Measurements from ENCODE around the gene TMEFF1.
"Not testable (repeated sequence)": the region's sequence is repeated elsewhere in the genome, so short reads cannot be mapped to it uniquely, and the experiment has no call there.

The TMEFF1 gene

DNA sequence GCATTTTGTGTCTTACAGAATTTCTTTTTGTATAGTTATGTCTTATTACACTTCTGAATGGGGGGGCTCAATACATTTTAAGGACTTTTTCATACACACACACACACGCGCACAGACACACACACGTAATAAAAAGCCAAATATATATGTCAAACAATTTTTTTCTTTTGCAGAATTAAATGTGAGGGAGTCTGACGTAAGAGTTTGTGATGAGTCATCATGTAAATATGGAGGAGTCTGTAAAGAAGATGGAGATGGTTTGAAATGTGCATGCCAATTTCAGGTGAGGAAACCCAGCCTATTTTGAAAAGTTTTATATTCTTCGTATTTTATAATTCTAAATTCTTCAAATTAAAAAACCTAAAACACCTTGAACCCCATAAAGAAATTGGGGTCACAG, 25.6 kb downstream of the TMEFF1 start:
- DNase-seq = no peak

DNA sequence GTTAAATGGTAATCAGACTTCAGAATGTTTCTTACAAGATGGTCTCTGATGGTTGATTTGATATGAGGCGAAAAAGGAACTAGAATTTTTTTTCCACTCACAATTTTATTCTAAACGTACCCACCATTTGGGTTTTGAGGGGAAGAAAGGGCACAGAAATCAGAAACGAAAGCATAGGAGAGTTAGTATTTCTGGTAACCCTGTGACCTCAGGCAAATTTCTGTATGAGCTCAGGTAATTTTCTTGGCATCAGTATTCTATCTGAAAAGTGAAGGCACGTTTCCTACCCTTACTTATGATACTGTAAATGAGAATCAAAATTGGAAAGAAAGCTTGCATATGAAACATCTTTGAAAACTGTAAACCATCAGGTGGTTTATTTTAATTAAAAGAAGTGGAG, 26.5 kb downstream of the TMEFF1 start:
- DNase-seq = no peak

DNA sequence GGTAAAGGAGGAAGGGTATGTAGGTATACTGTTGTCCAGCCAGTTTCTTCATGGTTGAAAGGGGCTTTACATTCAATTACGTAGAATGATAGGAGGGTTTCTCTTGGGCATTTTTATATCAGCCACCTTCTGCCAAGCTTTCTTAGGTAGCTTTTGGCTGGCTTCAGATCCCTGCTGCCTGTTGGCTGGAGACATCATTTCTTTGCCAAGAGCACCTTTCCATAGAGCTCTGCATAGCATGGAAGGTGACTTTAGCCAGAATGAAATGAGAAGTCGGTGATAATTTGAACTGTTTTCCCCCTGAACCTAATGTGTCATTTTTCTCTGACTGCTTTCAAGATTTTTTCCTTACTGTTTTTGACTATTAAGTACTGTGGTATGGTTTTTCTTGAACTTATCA, 26.9 kb downstream of the TMEFF1 start:
- DNase-seq = no peak

DNA sequence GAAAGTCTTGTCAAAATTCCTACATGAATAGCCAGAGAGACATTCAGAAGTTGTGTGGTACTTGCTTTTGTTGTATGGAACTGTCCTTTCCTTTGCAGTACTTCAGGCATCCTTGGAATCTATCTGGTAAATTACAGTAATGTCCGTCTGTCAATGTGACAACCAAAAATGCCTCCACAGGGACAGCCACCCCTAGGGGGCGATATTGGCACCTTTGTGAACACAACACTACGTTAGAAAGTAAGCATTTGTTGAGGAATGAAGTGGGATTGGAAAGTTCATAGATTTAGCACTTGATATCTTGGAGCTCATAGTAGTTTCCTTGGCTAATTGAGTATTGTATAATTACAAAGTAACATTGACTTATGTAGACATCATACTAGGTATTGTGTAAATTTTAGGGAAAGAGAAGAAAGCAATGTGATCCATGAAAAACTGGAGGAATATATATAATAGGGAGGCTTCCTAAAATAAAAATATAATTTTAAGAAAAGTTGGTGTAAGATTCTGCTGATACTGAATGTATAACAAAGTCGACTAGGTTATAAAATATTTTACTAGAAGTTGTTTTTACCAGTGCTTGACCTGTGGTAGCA, 32.7 kb downstream of the TMEFF1 start:
- DNase-seq = no peak

DNA sequence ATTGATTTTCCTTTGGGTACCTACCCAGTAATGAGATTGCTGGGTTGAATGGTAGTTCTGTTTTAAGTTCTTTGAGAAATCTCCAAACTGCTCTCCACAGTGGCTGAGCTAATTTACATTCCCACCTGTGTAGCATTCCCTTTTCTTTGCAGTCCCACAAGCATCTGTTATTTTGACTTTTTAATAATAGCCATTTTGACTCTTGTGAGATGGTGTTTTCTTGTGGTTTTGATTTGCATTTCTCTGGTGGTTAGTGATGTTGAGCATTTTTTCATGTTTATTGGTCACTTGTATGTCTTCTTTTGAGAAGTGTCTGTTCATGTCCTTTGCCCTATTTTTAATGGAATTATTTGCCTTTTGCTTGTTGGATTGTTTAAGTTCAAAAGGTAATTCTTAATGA, 34.4 kb downstream of the TMEFF1 start:
- DNase-seq = not testable (repeated sequence)

DNA sequence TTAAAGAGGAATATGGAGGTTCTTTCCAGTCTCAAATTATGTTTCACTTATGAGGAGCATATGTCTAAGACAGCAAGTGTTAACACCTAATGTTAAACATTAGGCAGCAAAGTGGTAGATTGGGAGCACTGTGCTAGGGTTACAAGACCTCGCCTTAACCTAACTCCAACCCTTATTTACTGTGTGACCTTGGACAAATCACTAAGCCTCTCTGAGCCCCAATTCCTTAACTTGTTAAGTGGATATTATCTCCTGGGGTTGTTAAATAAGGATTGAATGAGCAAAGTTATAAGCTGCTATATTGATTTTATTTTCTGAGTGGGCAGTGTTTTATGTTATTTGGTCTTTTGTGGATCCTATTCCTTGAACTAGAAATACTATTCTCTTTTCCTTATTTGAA, 38.3 kb downstream of the TMEFF1 start:
- DNase-seq = no peak

DNA sequence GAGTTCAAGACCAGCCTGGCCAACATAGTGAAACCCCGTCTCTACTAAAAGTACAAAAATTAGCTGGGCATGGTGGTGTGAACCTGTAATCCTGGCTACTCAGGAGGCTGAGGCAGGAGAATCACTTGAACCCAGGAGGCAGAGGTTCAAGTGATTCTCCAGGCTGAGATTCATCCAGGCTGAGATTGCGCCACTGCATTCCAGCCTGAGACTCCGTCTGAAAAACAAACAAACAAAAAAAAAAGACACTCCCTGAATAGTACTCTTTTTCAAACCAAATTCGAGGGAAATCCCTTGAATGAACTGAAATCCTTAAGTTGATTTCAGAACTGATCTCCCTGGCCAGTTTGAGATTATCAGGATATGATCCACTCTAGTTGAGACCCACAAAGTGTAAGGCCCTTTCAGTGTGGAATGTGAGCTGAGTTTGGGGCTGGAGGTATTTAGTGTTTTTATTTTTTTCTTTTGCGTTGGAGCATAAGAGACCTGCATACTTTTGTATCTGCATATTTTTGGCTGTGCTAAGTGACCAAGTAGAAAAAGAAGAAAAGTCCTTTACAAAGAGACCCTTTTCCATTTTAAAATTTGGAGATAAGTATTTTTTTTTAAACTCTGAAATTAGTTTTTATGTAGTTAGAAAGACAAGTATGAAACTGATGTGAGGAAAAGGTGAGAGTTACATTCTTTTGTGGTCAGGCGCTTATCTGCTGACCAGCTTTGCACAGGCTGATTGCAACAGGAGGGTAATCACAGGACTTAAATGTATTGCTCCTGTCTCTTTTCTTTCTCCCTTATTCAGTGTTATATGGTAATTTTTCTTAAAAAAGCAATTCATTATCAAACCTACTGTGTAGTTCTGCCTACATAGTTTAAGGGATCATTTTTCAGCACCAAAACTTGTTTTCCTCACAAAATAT, 42.9 kb downstream of the TMEFF1 start:
- DNase-seq = no peak

DNA sequence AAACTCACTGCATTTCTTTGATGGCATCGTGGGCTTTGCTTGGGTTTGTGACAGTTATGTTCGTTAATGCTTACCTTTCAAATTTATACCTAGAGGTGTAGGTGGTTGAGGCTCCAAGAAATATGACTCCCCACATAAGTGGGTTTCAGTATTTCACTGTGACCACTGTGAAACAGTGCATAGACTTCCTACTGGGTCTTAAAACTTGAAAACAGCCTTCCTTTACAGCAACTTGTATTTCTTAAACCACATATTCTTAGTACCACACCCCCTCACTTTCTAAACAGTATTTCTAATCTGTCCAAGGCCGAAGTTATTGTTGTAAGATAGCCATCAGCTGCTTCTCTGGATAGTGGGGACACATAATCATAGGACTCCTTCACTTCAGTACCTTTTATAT, 48.3 kb downstream of the TMEFF1 start:
- no peak for DNase-seq

DNA sequence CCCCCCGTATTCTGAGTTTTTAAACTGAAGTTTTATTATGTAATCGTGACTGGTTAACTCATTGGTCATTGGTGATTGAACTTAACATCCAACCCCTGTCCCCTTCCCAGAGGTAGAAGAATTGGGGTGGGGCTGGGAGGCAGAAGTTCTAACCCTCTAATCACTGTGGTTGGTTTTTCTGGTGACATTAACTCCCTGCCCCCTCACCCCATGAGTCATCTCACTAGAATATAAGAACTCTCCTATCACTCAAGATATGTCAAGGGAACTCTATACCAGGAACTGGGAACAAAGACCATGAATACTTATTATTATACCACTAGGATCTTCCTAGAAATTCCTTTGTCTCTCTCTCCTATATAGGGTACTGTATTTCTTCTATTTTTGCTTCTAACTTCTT, 52.6 kb downstream of the TMEFF1 start:
- DNase-seq = no peak

DNA sequence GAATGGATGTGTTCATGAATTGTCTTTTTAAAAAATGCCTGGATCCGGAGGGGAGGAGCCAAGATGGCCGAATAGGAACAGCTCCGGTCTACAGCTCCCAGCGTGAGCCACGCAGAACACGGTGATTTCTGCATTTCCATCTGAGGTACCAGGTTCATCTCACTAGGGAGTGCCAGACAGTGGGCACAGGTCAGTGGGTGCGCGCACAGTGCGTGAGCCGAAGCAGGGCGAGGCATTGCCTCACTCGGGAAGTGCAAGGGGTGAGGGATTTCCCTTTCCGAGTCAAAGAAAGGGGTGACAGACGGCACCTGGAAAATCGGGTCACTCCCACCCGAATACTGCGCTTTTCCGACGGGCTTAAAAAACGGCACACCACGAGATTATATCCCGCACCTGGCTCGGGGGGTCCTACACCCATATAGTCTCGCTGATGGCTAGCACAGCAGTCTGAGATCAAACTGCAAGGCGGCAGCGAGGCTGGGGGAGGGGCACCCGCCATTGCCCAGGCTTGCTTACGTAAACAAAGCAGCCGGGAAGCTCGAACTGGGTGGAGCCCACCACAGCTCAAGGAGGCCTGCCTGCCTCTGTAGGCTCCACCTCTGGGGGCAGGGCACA, 54.3 kb downstream of the TMEFF1 start:
- DNase-seq = not testable (repeated sequence)

DNA sequence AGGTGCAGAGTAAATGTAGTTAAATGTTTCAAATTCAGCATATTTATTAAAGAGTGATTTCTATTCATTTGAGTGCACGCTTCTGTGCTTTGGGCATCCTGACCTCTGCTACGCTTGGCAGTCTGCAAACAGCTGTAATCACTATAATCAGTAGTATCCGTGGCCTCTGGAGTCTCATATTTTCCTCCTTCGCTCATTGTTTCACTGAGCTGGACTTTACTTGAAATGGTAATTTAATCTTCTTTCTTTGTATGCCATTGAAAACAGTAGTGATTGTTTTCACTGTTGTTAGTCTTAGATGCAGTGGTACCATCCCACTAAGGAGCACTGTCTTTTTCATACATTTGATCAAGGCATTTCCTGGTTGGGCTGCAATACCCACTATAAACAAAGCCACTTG, 61.5 kb downstream of the TMEFF1 start:
- no peak for DNase-seq

DNA sequence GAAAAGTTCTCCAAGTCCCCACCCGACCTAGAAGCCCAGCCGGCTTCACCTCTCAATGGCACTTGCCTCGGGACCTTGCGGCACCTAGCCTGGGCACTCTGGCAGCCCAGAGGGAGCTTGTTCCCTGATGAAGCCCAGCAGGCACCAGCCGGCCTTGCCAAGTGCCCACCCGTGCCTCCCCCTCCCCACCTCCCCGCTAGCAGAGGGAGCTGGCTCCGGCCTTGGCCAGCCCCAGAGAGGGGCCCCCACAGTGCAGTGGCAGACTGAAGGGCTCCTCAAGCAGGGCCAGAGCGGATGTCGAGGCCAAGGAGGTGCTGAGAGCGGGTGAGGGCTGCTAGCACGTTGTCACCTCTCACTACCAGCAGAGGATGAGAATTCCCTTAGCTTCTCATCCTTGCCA, 67.4 kb downstream of the TMEFF1 start:
- DNase-seq = no peak

DNA sequence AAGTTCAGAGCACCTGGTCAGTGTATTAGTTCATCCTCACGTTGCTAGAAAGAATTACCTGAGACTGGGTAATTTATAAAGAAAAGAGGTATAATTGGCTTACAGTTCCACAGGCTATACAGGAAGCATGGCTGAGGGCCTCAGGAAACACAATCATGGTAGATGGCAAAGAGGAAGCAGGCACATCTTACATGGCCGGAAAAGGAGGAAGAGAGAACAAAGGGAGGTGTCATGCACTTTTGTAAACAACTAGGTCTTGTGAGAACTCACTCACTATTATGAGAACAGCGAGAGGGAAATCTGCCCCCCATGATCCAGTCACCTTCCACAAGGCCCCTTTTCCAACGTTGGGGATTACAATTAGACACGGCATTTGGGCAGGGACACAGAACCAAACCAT, 76.1 kb downstream of the TMEFF1 start:
- no peak for DNase-seq

DNA sequence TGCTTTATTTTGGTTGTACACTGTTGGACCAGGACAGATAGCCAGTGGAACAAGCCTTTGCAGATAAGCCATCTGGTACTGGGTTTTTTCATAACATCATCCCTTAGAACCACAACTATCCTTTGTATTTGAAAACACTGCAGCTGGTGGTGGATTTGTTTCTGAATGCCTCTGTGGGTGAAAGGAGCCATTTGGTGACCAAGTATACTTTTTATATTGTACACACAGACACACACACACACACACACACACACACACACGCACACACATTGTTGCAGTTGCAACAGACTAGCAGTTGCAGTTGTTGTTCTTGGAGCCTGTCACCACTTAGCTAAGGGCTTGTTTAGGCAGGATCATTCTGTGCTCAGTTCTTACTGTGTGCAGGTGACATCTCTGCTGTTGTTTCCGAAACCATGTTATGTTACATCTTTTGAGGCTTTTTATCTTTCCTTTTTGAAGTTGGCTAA, 82.0 kb downstream of the TMEFF1 start:
- no peak for DNase-seq

DNA sequence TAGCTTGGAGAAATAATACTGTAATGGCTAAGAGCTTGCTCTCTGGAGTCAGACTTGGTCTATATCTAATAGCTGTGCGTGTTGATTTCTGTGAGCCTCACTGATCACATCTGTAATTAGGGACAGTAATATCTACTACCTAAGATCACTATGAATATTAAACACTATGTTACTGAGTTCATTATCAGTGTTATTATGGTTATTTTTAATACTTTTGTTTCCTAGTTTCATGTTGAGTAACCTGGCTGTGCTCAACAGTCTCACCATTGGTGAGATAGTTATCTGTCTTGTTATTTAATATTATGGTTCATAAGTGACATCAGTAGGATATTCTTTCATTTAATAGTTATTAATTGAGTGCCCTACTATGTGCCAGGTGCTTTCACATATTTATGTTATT, 82.5 kb downstream of the TMEFF1 start:
- DNase-seq = no peak

DNA sequence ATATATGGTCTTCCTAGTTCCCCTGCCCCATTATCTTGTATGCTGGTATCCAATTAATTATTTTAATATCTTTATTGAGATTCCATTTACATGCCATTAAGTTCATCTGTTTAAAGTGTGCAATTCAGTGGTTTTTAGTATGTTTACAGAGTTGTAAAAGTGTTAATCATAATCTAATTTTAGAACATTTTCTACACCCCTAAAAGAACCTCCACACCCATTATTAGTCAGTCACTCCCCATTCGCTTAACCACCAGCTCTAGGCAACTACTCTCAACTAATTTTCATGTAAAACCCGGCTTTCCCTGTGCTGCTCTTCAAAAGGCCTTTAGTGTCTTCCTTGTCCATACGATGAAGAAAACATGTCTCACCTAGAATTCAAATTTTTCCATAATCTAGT, 84.1 kb downstream of the TMEFF1 start:
- no peak for DNase-seq

DNA sequence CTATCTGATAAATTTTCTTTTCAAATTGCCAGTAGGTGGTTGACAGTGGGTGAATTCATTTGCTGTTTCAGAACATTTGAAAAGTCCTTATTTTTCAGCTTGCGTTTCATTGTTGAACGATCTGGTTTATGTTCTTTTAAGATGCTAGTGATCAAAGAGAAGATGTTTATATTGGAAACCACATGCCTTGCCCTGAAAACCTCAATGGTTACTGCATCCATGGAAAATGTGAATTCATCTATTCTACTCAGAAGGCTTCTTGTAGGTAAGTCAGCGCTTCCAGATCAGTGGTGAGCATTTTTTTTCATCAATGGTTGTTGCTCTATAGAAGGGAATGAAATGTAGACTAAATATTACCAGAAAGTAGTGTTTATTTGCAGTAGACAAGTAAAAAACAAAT, 88.3 kb downstream of the TMEFF1 start:
- no peak for DNase-seq

DNA sequence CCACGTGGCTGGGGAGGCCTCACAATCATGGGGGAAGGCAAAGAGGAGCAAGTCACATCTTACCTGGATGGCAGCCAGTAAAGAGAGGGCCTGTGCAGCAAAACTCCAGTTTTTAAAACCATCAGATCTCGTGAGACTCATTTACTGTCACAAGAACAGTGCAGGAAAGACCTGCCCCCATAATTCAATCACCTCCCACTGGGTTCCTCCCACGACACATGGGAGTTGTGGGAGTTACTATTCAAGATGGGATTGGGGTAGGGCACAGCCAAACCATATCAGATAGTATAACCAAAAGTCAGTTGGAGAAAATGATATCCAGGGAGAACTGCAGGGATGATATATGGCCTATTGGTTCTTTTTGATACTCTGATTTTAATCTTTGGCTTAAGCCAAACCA, 94.9 kb downstream of the TMEFF1 start:
- DNase-seq = no peak

DNA sequence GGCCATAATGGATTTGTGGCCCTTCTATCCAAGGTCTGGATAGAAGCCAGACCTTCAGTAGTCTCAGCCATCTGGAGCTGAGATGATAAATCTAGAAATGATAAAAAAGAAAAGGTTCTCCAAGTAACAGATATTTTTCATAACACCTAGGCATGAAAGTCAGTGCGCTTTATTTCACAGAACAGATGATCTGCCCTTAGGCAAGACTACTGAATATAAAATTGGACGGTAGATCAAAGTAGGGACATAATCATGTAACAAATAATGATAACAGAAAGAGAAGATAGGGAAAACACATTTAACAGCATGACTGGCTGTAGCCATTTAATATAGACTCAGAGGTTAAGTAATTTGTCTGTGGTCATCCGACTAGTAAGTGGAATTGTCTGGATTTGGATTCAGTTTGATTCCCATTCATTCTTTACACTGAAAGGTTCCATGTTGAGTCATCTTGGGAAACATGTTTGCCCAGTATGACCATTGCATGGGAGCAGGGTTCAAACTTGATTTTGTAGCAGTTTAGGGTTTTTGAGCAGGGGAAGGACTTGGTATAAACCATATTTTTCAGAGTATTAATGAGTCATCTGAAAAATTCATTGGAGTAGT, 100.8 kb downstream of the TMEFF1 start:
- no peak for DNase-seq

DNA sequence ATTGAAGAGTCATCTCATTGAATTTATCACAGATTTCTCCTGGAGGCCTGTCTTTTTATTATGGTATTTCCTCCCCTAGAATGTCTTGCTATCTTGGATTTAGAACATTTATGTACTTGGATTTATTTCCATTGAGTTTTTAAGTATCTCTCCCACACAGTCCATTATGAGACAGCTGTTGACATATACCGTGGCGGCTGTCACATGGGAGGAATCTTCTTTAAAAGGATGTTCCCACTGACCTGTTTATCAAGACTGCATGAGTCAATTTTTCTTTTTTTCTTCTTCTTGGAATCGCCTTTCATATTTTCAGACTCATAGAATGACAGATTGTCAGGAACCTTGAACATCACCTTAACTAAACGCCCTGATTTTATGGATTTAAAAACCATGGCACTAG, 102.1 kb downstream of the TMEFF1 start:
- no peak for DNase-seq

DNA sequence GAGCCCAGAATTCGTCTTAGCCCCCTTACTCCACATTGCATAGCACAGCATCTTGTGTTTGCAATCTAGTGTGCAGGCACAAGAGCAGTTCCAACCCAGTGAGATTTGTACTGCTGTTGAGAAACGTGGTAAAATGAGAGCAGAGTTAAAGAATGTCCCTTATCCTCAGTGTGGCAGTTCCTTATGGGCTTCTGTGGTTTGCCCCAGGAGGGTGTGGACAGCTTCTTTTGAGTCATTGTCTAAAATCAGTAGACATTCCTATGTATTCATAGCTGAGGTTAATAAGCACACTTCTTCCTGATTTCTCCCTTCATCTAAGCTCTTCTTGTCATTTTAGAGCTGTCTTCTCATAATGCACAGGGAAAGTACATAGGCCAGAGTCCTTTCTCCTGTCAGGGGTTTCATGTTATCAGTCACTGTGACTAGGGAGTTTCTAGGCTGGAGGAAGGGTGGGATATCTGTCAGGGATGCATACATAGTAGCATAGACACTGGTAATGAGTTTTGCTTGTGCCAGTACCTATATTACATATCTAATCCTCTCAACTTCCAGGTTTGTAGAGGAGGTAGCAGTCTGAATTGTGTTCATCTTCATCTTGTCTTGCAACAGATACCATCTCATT, 102.9 kb downstream of the TMEFF1 start:
- DNase-seq = no peak

DNA sequence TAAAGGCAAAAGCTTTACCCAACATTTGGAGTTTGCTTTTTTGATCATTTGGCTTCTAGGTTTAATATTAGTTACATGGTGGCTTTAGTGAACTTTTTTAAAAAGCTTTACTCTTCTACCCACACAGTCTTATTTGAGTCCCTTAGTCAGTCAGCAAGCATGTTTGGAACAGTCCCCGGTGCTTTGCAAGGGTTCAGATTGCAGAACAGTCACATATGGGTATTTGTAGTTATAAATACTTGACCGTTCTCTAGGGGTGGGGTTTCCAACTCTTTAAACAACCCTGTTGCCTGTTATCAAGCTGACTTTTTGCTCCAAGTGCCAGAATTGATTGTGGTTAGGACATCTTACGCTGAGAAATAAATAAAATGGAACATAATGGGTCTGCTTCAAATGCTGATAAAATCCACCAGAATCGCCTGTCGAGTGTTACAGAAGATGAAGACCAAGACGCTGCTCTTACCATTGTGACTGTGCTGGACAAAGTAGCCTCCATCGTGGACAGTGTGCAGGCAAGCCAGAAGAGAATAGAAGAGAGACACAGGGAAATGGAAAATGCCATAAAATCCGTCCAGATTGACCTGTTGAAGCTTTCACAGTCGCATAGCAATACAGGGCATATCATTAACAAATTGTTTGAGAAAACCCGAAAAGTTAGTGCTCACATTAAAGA, 105.0 kb downstream of the TMEFF1 start, which contains the start of gene CAVIN4:
Gene CAVIN4 (plus strand): TSS at position 304 of the 673 bp plus-strand sequence. CDS start 65 bp downstream, at position 369.
- no peak for DNase-seq
